IMR-90 (cell line): ENCODE results near the gene HBM. TPM values are rescaled to one million over a fixed set of nuclear protein-coding genes. Genes with fewer than 3 reads are reported as not detected.

ENCODE experiments used
- ATAC-seq: fragments of 200-7000 bp; cut with Tn5 transposase; 2 replicates; pipeline ENCODE4 v1.9.1; 2020; ENCODE audit warnings: low read depth, mild to moderate bottlenecking, moderate library complexity
- BruUV-seq: library from RNA; stranded (reverse); fragments of 400-500 nt; replicated peaks from 2 replicates; lab custom pipeline; 2021; lab: Mats Ljungman, UMichigan
- CTCF ChIA-PET: fragments of 300-600 bp; formaldehyde crosslinking; extraction: SDS; loops from one replicate; lab custom pipeline; 2021; ENCODE audit warnings: antibody characterized with exemption; lab: Yijun Ruan, JAX
- POLR2A ChIA-PET: fragments of 300-600 bp; sonication (Branson Sonifier 250); formaldehyde crosslinking; loops from one replicate; lab custom pipeline; 2022; ENCODE audit warnings: antibody characterized with exemption; ENCODE audit not compliant: unreplicated experiment; lab: Charles Lee
- DNase-seq: peaks from one replicate; pipeline ENCODE4 v3.0.0; 2013
- H2AFZ ChIP-seq: replicated peaks from 2 replicates; pipeline ENCODE3; 2013; ENCODE audit warnings: low read length, mild to moderate bottlenecking; ENCODE audit not compliant: poor library complexity
- H2AK5ac ChIP-seq: 2 replicates; pipeline ENCODE4 v1.6.1; 2013; ENCODE audit warnings: low read depth, low read length, inconsistent platforms
- H2AK9ac ChIP-seq: replicated peaks from 2 replicates; pipeline ENCODE3; 2013; ENCODE audit warnings: mild to moderate bottlenecking, low read depth, low read length, moderate library complexity; ENCODE audit not compliant: poor library complexity
- H2BK120ac ChIP-seq: 2 replicates; pipeline ENCODE4 v1.6.1; 2013; ENCODE audit warnings: low read depth, low read length, inconsistent platforms
- H2BK15ac ChIP-seq: 3 replicates; pipeline ENCODE4 v1.6.1; 2013; ENCODE audit warnings: low read depth, low read length, inconsistent platforms
- H2BK20ac ChIP-seq: 2 replicates; pipeline ENCODE4 v1.6.1; 2013; ENCODE audit warnings: low read depth, mild to moderate bottlenecking, inconsistent platforms, low read length, moderate library complexity
- H2BK5ac ChIP-seq: 2 replicates; pipeline ENCODE4 v1.6.1; 2013; ENCODE audit warnings: mild to moderate bottlenecking, low read depth, low read length, inconsistent platforms; ENCODE audit not compliant: poor library complexity, severe bottlenecking
- H3K14ac ChIP-seq: replicated peaks from 2 replicates; pipeline ENCODE4 v1.6.1; 2013; ENCODE audit warnings: low read depth, low read length, inconsistent platforms
- H3K18ac ChIP-seq: 2 replicates; pipeline ENCODE4 v1.6.1; 2013; ENCODE audit warnings: low read depth, low read length, control low read depth
- H3K23ac ChIP-seq: 2 replicates; pipeline ENCODE4 v1.6.1; 2013; ENCODE audit warnings: low read depth, low read length, inconsistent platforms
- H3K27ac ChIP-seq: 2 replicates; pipeline ENCODE4 v1.5.1; 2013; ENCODE audit warnings: mild to moderate bottlenecking, control low read depth, low read length; ENCODE audit not compliant: insufficient read depth
- H3K27me3 ChIP-seq: 2 replicates; pipeline ENCODE4 v1.6.1; 2013; ENCODE audit warnings: low read length; ENCODE audit not compliant: control insufficient read depth, insufficient read depth
- H3K36me3 ChIP-seq: 2 replicates; pipeline ENCODE4 v1.6.1; 2013; ENCODE audit warnings: low read length, mixed read lengths; ENCODE audit not compliant: control insufficient read depth, insufficient read depth
- H3K4ac ChIP-seq: 2 replicates; pipeline ENCODE4 v1.6.1; 2013; ENCODE audit warnings: low read depth, low read length, inconsistent platforms
- H3K4me1 ChIP-seq: 2 replicates; pipeline ENCODE4 v1.6.1; 2013; ENCODE audit warnings: low read length, mixed read lengths; ENCODE audit not compliant: control insufficient read depth, insufficient read depth
- H3K4me2 ChIP-seq: 2 replicates; pipeline ENCODE4 v1.6.1; 2013; ENCODE audit warnings: low read depth, mild to moderate bottlenecking, control low read depth, low read length, moderate library complexity
- H3K4me3 ChIP-seq: 2 replicates; pipeline ENCODE4 v1.5.1; 2013; ENCODE audit warnings: low read depth, mild to moderate bottlenecking, control low read depth, low read length, moderate library complexity; ENCODE audit not compliant: insufficient read depth
- H3K56ac ChIP-seq: 2 replicates; pipeline ENCODE4 v1.6.1; 2013; ENCODE audit warnings: low read length, inconsistent platforms; ENCODE audit not compliant: insufficient read depth; ENCODE audit errors: extremely low read depth
- H3K79me1 ChIP-seq, 2 experiments: 2 replicates each; pipeline ENCODE4 v1.6.1; 2013; ENCODE audit warnings: low read length in 2 of 2, inconsistent platforms in 1 of 2, low read depth in 1 of 2
- H3K9ac ChIP-seq: 2 replicates; pipeline ENCODE4 v1.6.1; 2013; ENCODE audit warnings: low read depth, low read length, control low read depth
- H3K9me1 ChIP-seq: 2 replicates; pipeline ENCODE4 v1.6.1; 2013; ENCODE audit warnings: low read length, inconsistent platforms; ENCODE audit not compliant: insufficient read depth
- H3K9me3 ChIP-seq: 2 replicates; pipeline ENCODE4 v1.6.1; 2013; ENCODE audit warnings: low read length; ENCODE audit not compliant: control insufficient read depth, insufficient read depth
- H4K20me1 ChIP-seq: 2 replicates; pipeline ENCODE4 v1.6.1; 2013; ENCODE audit warnings: low read length, inconsistent platforms; ENCODE audit not compliant: insufficient read depth
- H4K5ac ChIP-seq: 2 replicates; pipeline ENCODE4 v1.6.1; 2013; ENCODE audit warnings: mild to moderate bottlenecking, low read depth, low read length, control low read depth
- H4K8ac ChIP-seq, 2 experiments: 2 replicates each; pipeline ENCODE4 v1.6.1; 2013; ENCODE audit warnings: low read depth in 2 of 2, low read length in 2 of 2, control low read depth in 1 of 2, inconsistent platforms in 1 of 2
- H4K91ac ChIP-seq: 2 replicates; pipeline ENCODE4 v1.6.1; 2013; ENCODE audit warnings: low read depth, low read length, inconsistent platforms; ENCODE audit not compliant: insufficient read depth
- BHLHE40 ChIP-seq: fragments of 150-350 bp; IDR thresholded peaks from 2 replicates; pipeline ENCODE4 v1.6.1; 2016; ENCODE audit warnings: mild to moderate bottlenecking, low read depth, low read length
- CEBPB ChIP-seq: IDR thresholded peaks from 2 replicates; pipeline ENCODE4 v1.6.1; 2012; ENCODE audit warnings: low read depth, low read length, improper control_type of control experiment
- CHD1 ChIP-seq: IDR thresholded peaks from 2 replicates; pipeline ENCODE4 v1.6.1; 2012; ENCODE audit warnings: low read depth, low read length, improper control_type of control experiment
- FOS ChIP-seq: fragments of 150-350 bp; IDR thresholded peaks from 2 replicates; pipeline ENCODE4 v1.6.1; 2016; ENCODE audit warnings: low read depth, low read length
- MAFK ChIP-seq: IDR thresholded peaks from 2 replicates; pipeline ENCODE4 v1.6.1; 2012; ENCODE audit warnings: low read depth, low read length, improper control_type of control experiment
- MXI1 ChIP-seq: IDR thresholded peaks from 2 replicates; pipeline ENCODE4 v1.6.1; 2012; ENCODE audit warnings: low read depth, mild to moderate bottlenecking, low read length, moderate library complexity, borderline replicate concordance
- NFE2L2 ChIP-seq: fragments of 150-350 bp; IDR thresholded peaks from 2 replicates; pipeline ENCODE4 v1.6.1; 2016; ENCODE audit warnings: low read depth, mild to moderate bottlenecking, low read length
- POLR2A ChIP-seq: IDR thresholded peaks from 2 replicates; pipeline ENCODE4 v1.6.1; 2012; ENCODE audit warnings: mild to moderate bottlenecking, low read depth, low read length
- RCOR1 ChIP-seq: IDR thresholded peaks from 2 replicates; pipeline ENCODE4 v1.6.1; 2012; ENCODE audit warnings: mild to moderate bottlenecking, low read length, improper control_type of control experiment; ENCODE audit not compliant: insufficient replicate concordance
- RFX5 ChIP-seq: IDR thresholded peaks from 2 replicates; pipeline ENCODE4 v1.8.0; 2012; ENCODE audit warnings: low read depth, mild to moderate bottlenecking, low read length, moderate library complexity
- WGBS, 2 experiments: methylation state at CpG; one replicate each; pipeline versions ENCODE4 v1.1.5 to v1.1.7; 2013; ENCODE audit warnings: missing lambda C conversion rate in 2 of 2; ENCODE audit not compliant: insufficient read length in 1 of 2; ENCODE audit errors: extremely low coverage in 2 of 2; 5-methylcytosine and 5-hydroxymethylcytosine counted together
- dilution Hi-C: fragments of 300-500 bp; cut with HindIII; formaldehyde crosslinking; loops from one replicate; pipeline ENCODE4 v1.14.3; 2018; ENCODE audit warnings: low sequenced_read_pairs; ENCODE audit not compliant: unreplicated experiment
- in situ Hi-C: fragments of 300-500 bp; cut with MboI; formaldehyde crosslinking; loops from 3 replicates; pipeline ENCODE4 v1.14.3; 2019; ENCODE audit warnings: low sequenced_read_pairs, inconsistent platforms, mixed read lengths
- intact Hi-C: fragments of 100-400 bp; cut with micrococcal nuclease; formaldehyde crosslinking; loops from 2 replicates; pipeline ENCODE4 v1.10.0; 2022
- polyA plus RNA-seq, 3 experiments: library from polyadenylated mRNA; depleted of rRNA; stranded (reverse); fragments of >200 nt; gene quantifications; 2 replicates each; pipeline ENCODE4 v1.2.3, GENCODE V29; 2012; ENCODE audit warnings: low replicate concordance in 1 of 3
- total RNA-seq: library from RNA; depleted of rRNA; stranded (reverse); fragments of >200 nt; gene quantifications from 2 replicates; pipeline ENCODE4 v1.2.3, GENCODE V29; 2012
- TF ChIP-seq, protein P1 (sequence below): conservative IDR thresholded peaks from 2 replicates; pipeline ENCODE4 v1.5.1; 2012; ENCODE audit warnings: mild to moderate bottlenecking, low read depth, low read length, improper control_type of control experiment
- TF ChIP-seq, protein P2 (sequence below): fragments of 150-350 bp; IDR thresholded peaks from 2 replicates; pipeline ENCODE4 v1.6.1; 2016; ENCODE audit warnings: low read depth, mild to moderate bottlenecking, low read length, moderate library complexity, borderline replicate concordance
- TF ChIP-seq, protein P3 (sequence below): fragments of 150-350 bp; IDR thresholded peaks from 2 replicates; pipeline ENCODE4 v1.6.1; 2017; ENCODE audit warnings: mild to moderate bottlenecking, antibody characterized with exemption, low read length, low read depth

The HBM gene
- total and polyA plus RNA-seq, 2 of the 4 experiments (the other 2 are of a cell fraction), result not detected

DNA sequence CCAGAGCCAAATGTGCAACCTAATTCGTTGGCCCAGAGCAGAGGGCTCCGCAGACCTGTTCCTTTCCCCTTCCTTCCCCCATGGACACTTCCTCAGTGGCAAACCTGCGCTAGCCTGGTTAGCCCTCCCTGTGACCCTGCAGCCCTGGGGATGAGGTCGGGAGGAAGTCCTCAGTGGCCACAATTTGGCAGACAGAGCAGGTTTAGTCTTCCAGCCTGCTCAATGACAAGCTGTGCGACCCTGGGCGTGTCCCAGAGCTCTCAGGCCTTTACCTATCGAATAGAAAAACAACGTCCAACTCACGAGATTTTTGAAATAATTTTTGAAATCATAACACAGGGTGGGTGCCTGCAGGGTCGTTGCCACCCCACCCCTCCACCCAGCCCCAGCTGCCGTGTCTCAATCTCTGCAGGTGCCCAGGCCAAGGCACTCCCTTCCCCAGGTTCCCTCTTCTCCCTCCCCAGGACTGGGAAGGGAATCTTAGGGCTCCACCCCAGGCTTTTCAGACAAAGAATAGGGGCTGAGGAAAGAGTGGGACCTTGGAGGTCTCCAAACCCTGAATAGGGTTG lies 1.4 kb downstream of the HBM start (continued):
- TF ChIP-seq RCOR1, result no peak
- no peak for TF ChIP-seq RFX5
- TF ChIP-seq CHD1, result no peak
- no peak for TF ChIP-seq FOS
- TF ChIP-seq NFE2L2, result no peak

DNA sequence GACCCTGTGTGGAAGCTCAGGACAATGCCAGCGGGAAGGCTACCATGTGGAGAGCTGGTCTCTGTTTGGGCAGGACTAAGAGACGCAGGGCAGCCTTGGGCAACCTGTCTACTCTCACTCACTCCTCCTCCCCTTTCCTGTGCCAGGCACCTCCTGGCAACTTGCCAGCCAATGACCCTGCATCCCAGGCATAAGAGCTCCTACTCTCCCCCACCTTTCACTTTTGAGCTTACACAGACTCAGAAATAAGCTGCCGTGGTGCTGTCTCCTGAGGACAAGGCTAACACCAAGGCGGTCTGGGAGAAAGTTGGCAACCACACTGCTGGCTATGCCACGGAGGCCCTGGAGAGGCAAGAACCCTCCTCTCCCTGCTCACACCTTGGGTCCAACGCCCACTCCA lies 2.6 kb downstream of the HBM start:
- H3K79me1 ChIP-seq, result no peaks in the 10 kb centered on the region
- H4K91ac ChIP-seq, result no peak overlapping the region
- H4K5ac ChIP-seq, result no peak overlapping the region
- no peak overlapping the region for H3K23ac ChIP-seq
- no peaks in the 10 kb centered on the region; the same call in 1 of the 2 replicates for H3K4me1 ChIP-seq
- H4K20me1 ChIP-seq, result peaks cover 5% of the 10 kb centered on the region
- no peak overlapping the region for H3K4me2 ChIP-seq
- H3K36me3 ChIP-seq, result no peaks in the 10 kb centered on the region
- H2BK15ac ChIP-seq, result no peak overlapping the region
- no peak overlapping the region for H4K8ac ChIP-seq
- 0 out of 2 replicates have a peak, but pooled peaks cover 4% of the 10 kb centered on the region for H3K9me1 ChIP-seq
- H3K56ac ChIP-seq, result no peak overlapping the region
- CTCF ChIA-PET, result interaction anchor here (2.3 kb wide), 1 partner anchor 61 kb away, joined by 8 read pairs; no protein-coding TSS in a partner anchor
- in situ Hi-C loops, result no loop called here
- no peaks in the 10 kb centered on the region; the same call in none of the 2 replicates for H3K9me3 ChIP-seq
- H3K14ac ChIP-seq, result no peak overlapping the region
- POLR2A ChIA-PET, result no interaction called here
- no TSS peak for BruUV-seq
- no peak overlapping the region for H3K27ac ChIP-seq
- H2AFZ ChIP-seq, result no peak overlapping the region
- intact Hi-C loops, result no loop called here
- ATAC-seq (no peak), DNase-seq (no peak)
- no peak overlapping the region for H2AK5ac ChIP-seq
- no peak overlapping the region for H2BK120ac ChIP-seq
- no peak overlapping the region for H2AK9ac ChIP-seq
- dilution Hi-C loops, result no loop called here
- H3K27me3 ChIP-seq, result peaks cover 53% of the 10 kb centered on the region
- no CpG with 5 or more reads among the region's 6 CpGs for WGBS, 2 experiments
- no peak overlapping the region for H3K4me3 ChIP-seq
- H3K18ac ChIP-seq, result no peak overlapping the region
- H3K4ac ChIP-seq, result no peak overlapping the region
- no peak overlapping the region for H2BK5ac ChIP-seq
- H3K9ac ChIP-seq, result no peak overlapping the region
- H2BK20ac ChIP-seq, result no peak overlapping the region
- TF ChIP-seq, protein P1, sequence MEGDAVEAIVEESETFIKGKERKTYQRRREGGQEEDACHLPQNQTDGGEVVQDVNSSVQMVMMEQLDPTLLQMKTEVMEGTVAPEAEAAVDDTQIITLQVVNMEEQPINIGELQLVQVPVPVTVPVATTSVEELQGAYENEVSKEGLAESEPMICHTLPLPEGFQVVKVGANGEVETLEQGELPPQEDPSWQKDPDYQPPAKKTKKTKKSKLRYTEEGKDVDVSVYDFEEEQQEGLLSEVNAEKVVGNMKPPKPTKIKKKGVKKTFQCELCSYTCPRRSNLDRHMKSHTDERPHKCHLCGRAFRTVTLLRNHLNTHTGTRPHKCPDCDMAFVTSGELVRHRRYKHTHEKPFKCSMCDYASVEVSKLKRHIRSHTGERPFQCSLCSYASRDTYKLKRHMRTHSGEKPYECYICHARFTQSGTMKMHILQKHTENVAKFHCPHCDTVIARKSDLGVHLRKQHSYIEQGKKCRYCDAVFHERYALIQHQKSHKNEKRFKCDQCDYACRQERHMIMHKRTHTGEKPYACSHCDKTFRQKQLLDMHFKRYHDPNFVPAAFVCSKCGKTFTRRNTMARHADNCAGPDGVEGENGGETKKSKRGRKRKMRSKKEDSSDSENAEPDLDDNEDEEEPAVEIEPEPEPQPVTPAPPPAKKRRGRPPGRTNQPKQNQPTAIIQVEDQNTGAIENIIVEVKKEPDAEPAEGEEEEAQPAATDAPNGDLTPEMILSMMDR, result no peak
- TF ChIP-seq RCOR1 (no peak), POLR2A (no peak), CHD1 (no peak), CEBPB (no peak), MXI1 (no peak), BHLHE40 (no peak), RFX5 (no peak), NFE2L2 (no peak), MAFK (no peak)
- TF ChIP-seq, protein P2, sequence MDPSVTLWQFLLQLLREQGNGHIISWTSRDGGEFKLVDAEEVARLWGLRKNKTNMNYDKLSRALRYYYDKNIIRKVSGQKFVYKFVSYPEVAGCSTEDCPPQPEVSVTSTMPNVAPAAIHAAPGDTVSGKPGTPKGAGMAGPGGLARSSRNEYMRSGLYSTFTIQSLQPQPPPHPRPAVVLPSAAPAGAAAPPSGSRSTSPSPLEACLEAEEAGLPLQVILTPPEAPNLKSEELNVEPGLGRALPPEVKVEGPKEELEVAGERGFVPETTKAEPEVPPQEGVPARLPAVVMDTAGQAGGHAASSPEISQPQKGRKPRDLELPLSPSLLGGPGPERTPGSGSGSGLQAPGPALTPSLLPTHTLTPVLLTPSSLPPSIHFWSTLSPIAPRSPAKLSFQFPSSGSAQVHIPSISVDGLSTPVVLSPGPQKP, result no peak
- TF ChIP-seq, protein P3, sequence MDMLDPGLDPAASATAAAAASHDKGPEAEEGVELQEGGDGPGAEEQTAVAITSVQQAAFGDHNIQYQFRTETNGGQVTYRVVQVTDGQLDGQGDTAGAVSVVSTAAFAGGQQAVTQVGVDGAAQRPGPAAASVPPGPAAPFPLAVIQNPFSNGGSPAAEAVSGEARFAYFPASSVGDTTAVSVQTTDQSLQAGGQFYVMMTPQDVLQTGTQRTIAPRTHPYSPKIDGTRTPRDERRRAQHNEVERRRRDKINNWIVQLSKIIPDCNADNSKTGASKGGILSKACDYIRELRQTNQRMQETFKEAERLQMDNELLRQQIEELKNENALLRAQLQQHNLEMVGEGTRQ, result no peak
